ENCODE measurements around the gene GALNT10. TPM values are rescaled to one million over a fixed set of nuclear protein-coding genes. Genes with fewer than 3 reads are reported as not detected.

The GALNT10 gene
- total RNA-seq, 1 donor from 2014 or later: 57.6 TPM

DNA sequence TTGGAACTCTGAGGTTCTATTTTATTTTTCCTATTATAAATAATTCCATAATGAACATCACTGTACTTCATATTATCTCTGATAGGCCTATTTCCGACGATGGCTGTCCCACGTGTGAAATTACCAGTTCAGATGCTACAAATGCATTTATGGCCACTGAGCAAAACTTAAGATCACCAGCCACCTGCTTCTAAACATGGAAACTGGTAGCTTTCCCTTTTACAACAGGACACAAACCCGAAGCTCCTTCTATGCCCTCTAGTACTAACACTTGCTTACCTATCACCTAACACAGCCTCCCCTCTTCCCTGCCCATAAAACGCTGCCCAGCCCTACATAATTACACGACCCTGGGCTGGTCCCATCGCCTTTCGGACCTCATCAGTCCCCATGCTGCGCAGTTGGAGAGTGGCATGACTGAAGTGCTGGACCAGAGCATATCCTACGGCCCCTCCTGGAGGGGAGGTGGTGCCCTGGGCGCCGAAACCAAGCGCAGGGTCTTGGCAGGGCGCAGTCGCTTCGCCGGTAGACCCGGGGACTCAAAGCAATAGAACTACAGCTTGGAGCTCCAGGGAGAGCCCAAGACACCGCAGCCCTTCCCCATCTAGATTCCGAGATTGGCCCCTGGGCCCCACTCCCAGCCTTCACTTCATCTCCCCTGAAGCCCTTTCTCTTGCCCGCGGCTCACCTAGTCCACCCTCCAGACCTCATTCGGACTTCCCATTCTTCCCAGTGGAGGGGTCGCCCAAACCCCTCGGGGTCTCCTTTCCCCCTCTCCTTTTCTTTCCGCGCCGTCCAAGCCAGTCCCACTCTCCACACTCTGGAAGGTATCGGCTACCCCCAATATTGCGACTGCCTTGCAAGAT, 254.3 kb downstream of the GALNT10 start:
- peak overlapping the region; percentile 90 for H3K27ac ChIP-seq
- peaks cover 31% of the 10 kb centered on the region for H3K36me3 ChIP-seq
- DNase-seq (no peak), ATAC-seq (peak; percentile 9 to 25)
- TF ChIP-seq, protein P1, sequence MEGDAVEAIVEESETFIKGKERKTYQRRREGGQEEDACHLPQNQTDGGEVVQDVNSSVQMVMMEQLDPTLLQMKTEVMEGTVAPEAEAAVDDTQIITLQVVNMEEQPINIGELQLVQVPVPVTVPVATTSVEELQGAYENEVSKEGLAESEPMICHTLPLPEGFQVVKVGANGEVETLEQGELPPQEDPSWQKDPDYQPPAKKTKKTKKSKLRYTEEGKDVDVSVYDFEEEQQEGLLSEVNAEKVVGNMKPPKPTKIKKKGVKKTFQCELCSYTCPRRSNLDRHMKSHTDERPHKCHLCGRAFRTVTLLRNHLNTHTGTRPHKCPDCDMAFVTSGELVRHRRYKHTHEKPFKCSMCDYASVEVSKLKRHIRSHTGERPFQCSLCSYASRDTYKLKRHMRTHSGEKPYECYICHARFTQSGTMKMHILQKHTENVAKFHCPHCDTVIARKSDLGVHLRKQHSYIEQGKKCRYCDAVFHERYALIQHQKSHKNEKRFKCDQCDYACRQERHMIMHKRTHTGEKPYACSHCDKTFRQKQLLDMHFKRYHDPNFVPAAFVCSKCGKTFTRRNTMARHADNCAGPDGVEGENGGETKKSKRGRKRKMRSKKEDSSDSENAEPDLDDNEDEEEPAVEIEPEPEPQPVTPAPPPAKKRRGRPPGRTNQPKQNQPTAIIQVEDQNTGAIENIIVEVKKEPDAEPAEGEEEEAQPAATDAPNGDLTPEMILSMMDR (IDR thresholded peaks at IDR 0.05): no peak
- H3K27me3 ChIP-seq (ENCODE audit: low read depth): no peaks in the 10 kb centered on the region
- peaks cover 38% of the 10 kb centered on the region for H3K4me1 ChIP-seq
- H3K4me3 ChIP-seq: peak overlapping the region; percentile 78
- intact Hi-C loops (cut with DNase I): no loop called here
- no peaks in the 10 kb centered on the region for H3K9me3 ChIP-seq

DNA sequence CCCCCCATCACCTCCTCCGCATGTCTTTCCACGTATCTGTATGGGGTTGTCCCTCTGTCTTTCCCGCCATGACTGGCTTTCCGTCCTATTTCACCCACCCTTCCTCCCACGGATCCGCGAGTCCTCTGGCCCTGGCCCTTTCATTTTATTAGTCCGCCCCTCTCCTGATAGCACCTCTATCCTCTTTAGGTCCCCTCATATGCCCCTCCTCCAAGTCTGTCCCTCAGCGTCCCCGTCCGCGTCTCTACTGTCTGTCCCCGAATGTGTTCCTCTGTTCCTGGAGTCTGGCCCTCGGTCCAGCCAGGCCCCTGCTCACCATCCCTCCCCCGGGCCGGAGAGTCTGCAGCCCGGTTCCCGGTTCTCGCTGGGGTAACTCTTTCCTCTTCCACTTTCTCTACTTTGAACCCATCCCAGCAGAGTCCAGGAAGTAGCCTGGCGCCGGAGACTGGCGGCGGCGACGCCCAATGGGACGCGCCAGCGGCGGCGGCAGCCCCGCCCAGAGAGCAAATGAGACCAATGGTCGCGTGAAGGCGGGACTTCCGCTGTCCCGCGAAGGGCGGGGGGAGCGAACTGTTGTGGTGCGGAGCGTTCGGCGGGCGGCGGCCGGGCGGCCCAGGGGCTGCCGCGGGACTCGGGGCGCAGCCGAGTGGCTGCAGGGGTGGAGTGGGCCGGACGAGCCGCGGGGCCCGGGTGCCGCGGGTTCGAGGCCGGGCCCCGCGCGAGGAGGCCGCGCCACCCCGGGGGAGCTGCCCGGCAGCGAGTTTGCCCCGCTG, 255.1 kb downstream of the GALNT10 start, which contains the start of gene SAP30L:
Gene SAP30L (plus strand): TSS at position 576 of the 773 bp plus-strand sequence. CDS start 608 bp downstream, outside the sequence.
- Histone ChIP-seq H3K4me3 (peak within 1 kb of the TSS; percentile 78), H3K27ac (peak within 1 kb of the TSS; percentile 90), H3K9me3 (no peaks in the 10 kb centered on the region), H3K4me1 (peaks cover 41% of the 10 kb centered on the region), H3K27me3 (ENCODE audit: low read depth) (no peaks in the 10 kb centered on the region), H3K36me3 (peaks cover 23% of the 10 kb centered on the region)
- intact Hi-C loops (cut with DNase I): no loop called here
- ATAC-seq (peak; percentile 98 to 99), DNase-seq (peak; percentile 95)
- TF ChIP-seq, protein P1 (IDR thresholded peaks at IDR 0.05): no peak

DNA sequence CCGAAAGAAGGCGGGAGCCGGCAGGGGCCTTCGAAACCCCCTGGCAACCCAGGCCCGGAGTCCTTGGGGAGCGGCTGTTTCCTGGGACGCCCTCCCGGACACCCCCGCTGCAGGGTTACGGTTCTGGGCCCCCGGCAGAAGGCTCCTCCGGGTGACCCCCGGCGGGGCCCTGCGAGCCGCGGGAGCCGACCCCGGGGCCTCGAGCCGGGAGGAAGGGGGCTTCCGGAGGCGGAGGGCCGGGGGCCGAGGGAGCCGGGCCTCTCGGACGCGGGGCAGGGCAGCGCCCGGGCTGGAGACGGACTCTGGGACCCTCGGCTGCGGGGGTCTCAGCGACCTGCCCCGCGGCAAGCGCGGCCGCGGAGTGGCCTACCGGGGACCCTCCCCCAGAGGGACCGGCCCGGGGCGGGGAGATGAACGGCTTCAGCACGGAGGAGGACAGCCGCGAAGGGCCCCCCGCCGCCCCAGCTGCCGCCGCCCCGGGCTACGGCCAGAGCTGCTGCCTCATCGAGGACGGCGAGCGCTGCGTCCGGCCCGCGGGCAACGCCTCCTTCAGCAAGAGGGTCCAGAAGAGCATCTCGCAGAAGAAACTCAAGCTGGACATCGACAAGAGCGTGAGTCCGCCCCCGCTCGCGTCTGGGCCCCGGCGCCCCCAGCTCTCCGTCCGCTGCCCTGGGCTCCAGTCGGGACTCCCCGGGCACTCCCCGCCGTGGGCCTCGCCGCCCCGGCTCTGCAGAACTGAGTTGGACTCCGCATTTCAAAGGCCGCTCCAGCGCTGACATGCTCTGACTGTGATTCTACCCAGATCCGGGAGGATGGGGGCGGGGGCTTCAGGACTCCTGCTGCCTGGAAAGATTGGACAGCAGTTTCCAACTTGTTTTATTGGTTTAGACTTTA, 255.9 kb downstream of the GALNT10 start:
- peak overlapping the region; percentile 90 for H3K27ac ChIP-seq
- intact Hi-C loops (cut with DNase I): no loop called here
- H3K4me1 ChIP-seq: peaks cover 41% of the 10 kb centered on the region
- H3K36me3 ChIP-seq: peaks cover 20% of the 10 kb centered on the region
- peak; percentile 37 to 57 for ATAC-seq
- TF ChIP-seq, protein P1 (IDR thresholded peaks at IDR 0.05): no peak
- no peaks in the 10 kb centered on the region for H3K9me3 ChIP-seq
- DNase-seq: peak; percentile 71
- H3K4me3 ChIP-seq: peak overlapping the region; percentile 78
- no peaks in the 10 kb centered on the region for H3K27me3 ChIP-seq (ENCODE audit: low read depth)

DNA sequence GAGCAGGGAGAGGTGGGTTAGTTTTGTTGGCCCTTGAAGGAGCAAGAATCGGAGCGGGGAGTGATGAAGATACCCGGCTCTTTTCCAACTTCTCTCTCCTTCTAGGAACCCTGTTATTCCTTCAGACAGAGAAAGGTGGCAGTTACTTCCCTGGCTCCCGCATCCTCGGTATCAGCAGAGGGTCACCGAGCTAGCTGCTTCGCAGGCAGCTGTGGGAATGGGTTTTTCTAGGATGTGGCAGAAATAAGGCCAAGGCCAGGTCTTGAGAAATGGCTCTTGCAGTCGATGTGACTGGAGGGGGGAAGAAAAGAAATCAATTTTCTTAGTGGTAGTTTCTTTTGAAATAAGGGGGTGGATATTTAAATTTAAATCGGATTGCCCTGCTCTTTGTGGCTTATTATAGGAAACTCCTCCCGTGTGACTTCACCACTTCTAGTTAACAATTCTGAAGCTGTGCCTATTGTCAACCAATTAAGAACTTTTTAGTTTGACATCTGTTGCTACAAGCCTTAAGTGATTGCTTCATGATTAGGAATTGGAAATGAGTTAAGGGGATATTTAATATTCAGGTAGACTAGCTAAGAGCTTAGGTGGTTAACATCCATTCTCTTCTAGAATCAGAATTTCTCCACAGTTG, 256.7 kb downstream of the GALNT10 start:
- H3K4me3 ChIP-seq: peak overlapping the region; percentile 78
- peak overlapping the region; percentile 90 for H3K27ac ChIP-seq
- peaks cover 20% of the 10 kb centered on the region for H3K36me3 ChIP-seq
- TF ChIP-seq, protein P1 (IDR thresholded peaks at IDR 0.05): no peak
- no peak for DNase-seq
- intact Hi-C loops (cut with DNase I): no loop called here
- H3K27me3 ChIP-seq (ENCODE audit: low read depth): no peaks in the 10 kb centered on the region
- no peak for ATAC-seq
- H3K4me1 ChIP-seq: peaks cover 41% of the 10 kb centered on the region
- H3K9me3 ChIP-seq: no peaks in the 10 kb centered on the region

Data from lower lobe of right lung (tissue), 2 donors.